ENCODE data around the gene TNFRSF1B.
A peak's percentile ranks its signal among the peaks of the same experiment; 100 is the strongest.
"Not testable (repeated sequence)": the region's sequence is repeated elsewhere in the genome, so short reads cannot be mapped to it uniquely, and the experiment has no call there.

TNFRSF1B gene

DNA sequence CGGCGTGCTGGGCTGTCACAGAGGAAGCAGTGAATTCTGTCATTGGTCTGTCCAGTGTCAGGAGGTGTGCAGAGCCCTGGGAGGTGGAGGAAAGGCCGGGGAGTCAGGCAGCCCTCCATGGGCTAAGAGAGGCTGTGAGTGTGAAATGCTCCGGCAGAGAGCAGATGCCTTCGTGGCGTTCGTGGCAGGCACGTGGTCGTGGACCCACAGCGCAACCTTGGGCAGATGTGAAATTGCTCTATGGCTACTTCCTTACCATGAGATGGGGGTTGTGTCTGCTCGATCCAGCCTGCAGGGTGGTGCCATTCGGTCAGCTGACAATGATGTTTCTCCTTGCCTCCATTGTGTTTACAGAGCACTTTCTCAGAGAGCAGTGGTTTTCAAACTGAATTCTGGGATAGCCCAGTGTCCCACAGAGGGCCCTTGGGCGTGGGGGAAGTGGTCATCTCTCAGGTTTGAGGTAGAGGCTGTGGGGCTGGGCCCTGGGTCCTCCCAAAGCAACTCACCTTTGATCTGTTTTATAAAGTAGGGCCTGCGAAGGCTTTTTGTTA lies 27.9 kb downstream of the TNFRSF1B start:
- no peak for DNase-seq

DNA sequence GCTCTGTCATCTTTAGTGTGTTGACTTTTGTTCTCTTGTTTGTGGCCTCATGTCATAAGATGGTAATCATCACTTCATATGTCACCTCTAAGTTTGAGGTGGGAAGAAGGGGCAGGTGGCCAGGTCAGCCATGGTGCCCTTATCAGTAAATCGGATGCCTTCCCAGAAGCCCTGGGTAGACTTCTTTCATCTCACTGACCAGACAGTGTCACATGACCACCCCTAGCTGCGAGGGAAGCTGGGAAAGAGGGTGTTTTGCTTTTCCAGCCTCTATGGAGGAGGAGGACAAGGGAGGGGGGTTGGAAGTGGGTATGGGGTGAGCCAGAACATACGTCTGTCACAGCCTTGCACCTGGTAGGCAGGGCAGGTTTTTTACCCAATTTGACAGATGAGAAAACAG lies 28.6 kb downstream of the TNFRSF1B start:
- DNase-seq: no peak

DNA sequence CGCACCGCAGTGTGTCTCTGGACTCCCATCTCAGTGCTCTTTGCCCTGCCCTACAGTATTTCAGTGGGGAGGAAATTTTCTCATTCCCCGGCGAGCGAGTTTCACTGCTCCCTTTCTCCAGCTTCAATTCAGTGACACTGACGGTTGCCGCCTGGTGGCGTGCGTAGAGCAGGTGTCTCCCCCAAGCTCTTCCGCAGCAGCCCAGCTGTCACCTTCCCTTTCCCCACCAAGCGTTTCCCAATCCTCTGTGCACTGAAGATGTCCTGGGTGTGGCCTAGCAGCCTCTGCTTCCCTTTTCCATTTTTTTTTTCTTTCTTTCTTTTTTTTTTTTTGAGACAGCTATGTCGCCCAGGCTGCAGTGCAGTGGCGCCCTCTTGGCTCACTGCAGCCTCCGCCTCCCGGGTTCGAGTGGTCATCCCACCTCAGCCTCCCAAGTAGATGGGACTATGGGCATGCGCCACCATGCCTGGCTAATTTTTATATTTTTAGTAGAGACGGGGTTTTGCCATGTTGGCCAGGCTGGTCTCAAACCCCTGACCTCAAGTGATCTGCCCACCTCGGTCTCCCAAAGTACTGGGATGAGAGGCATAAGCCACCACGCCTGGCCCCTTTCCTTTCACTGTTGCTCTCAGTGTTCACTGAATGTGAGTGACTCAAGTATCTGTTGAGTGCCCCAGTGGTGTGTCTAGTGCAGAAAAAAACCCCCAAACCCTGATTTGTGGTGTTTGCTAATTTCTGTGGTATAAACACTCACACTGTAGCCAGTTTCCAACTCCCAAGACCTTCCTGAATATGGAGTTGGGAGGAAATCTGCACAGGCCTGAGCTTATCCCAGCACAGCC lies 30.1 kb downstream of the TNFRSF1B start:
- no peak for DNase-seq

DNA sequence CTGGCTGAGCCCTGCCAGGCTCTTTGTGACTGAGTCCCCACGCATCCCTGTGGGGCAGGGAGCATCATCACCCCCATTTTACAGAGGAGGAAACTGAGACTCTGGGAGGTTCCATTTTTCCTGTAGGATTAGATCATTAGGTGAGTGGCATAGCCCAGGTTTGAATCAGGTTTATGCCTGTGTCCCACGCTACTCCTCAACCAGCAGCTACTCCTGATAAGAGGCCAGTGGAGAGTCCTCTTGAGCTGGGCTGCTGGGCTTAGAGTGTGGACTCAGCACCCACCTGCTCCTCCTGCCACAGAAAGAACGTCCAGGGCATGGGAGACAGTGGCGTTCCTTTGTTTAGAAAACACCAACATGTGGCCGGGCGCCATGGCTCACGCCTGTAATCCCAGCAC lies 30.7 kb downstream of the TNFRSF1B start:
- no peak for DNase-seq

DNA sequence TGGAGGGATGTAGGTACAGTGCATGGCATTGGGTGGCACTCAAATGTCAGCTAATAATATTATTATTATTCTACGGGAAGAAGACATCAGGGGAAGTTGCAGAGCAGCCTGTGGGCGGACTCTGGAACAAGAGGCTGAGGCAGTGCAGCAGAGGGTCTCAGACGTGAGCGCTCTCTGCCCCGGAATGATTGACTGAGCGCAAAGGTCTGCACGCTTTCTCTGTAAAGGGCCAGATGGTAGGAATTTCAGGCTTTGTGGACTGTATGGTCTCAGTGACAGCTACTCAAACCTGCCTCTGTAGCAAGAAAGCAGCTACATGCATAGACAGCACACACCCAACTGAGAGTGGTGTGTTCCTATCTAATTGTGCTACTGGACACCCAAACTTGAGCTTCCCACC lies 33.4 kb downstream of the TNFRSF1B start:
- no peak for DNase-seq

DNA sequence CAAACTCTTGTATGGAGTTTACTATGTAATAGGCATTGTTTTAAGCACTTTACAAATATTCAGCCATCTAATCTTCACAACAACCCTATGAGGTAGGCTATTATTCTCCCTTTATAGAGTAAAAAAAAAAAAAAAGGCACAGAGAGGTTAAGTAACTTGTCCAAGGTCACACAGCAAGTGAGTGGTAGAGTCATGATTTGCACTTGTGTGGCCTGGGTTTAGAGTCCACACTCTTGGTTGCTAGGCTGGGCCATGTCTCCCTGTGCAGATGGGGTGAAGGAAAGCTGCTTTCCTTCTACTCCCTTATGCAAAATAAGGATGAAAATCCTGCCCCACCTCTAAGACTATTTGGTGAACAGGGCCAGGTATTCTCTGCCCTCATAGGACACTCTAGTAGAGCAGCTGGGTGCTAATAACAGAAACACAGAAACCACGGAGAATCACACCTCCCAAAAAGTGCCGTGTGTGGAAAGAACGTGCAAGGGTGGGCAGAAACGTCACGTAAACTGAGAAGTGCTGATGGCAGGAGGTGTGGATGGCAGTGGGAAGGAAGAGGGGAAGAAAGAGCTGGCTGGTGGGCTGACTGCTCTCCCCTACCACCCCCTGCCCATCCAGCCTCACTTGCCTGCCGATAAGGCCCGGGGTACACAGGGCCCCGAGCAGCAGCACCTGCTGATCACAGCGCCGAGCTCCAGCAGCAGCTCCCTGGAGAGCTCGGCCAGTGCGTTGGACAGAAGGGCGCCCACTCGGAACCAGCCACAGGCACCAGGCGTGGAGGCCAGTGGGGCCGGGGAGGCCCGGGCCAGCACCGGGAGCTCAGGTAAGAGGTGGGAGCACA lies 34.8 kb downstream of the TNFRSF1B start:
- peak; percentile 45 for DNase-seq

DNA sequence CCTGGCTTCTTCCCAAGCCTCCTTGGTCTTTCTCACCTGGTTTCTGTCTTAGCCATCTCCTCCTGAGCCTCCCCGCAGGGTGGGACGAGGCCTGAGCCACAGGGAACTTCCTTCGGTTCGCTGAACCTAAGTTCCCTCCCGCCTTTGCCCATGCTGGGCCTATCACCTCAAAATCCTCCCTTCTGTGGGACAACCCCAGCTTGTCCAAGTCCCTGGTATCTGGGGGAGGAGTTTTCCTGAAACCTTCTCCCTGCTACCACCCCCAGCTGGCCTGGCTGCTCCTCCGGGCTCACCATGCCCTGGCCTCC lies 35.4 kb downstream of the TNFRSF1B start:
- no peak for DNase-seq

DNA sequence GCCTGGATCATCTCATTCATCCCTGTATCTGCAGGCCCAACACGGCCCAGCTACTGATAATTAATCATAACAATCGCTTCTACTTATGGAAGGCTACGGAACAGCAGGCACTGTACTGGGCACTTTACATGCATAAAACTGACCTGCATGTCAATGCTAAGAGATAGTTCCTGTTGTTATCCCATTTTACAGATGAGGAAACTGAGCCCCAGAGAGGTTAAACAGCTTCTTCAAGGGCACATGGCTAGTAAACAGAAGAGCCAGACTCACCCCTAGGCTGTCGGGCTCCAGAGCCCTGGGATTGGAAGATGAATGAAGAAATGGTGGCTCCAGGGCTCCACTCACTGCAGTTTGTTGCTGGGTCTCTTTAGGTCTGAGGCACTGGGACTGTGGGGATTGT lies 35.8 kb downstream of the TNFRSF1B start:
- DNase-seq: no peak

DNA sequence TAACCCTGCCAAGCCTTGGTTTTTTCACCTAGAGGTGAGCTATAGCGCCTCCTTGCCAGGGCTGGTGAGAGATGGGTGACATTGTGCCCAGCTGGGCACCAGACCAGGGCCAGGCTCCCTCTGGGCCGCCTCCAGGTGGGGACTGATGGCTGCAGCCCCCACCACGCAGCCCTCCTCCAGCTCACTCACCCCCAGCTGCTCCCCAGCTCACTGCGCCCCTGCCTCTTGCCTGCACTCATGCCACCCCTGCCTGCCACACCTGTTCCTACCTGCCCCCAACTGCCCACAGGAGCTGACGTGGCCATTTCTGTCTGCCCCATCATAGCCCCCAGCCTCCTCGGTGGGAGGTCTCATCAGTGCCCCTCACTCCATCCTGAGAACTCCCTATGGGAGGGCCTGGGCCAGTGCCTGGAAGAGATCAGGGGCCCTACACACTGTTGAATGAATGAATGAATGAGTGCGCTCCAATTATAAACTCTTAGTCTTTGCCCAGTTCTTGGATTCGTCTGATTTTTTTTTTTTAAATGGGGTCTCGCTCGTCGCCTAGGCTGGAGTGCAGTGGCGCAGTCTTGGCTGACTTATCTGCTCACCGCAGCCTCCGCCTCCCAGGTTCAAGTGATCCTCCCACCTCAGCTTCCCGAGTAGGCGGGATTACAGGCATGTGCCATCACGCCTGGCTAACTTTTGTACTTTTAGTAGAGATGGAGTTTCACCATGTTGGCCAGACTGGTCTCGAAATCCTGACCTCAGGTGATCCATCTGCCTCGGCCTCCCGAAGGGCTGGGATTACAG lies 36.6 kb downstream of the TNFRSF1B start:
- no peak for DNase-seq

DNA sequence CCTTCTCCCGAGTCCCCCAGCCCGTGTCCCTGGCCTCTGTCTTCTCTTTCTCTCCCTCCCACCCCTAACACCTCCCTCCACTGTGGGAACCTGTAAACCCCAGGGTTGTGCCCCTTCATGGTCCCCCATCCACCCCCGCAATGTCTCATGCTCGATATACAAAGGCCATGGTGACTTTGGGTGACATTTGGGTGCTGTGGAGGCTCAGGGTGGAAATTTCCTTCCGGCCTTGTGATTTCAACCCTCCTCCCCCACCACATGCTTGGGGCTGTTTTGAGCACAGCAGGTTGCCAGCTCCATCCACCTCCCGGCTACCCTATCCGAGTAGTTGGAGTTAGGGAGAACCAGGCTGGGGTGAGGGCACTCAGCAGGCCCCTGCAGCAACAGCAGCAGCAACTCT lies 37.3 kb downstream of the TNFRSF1B start:
- DNase-seq: peak; percentile 72

DNA sequence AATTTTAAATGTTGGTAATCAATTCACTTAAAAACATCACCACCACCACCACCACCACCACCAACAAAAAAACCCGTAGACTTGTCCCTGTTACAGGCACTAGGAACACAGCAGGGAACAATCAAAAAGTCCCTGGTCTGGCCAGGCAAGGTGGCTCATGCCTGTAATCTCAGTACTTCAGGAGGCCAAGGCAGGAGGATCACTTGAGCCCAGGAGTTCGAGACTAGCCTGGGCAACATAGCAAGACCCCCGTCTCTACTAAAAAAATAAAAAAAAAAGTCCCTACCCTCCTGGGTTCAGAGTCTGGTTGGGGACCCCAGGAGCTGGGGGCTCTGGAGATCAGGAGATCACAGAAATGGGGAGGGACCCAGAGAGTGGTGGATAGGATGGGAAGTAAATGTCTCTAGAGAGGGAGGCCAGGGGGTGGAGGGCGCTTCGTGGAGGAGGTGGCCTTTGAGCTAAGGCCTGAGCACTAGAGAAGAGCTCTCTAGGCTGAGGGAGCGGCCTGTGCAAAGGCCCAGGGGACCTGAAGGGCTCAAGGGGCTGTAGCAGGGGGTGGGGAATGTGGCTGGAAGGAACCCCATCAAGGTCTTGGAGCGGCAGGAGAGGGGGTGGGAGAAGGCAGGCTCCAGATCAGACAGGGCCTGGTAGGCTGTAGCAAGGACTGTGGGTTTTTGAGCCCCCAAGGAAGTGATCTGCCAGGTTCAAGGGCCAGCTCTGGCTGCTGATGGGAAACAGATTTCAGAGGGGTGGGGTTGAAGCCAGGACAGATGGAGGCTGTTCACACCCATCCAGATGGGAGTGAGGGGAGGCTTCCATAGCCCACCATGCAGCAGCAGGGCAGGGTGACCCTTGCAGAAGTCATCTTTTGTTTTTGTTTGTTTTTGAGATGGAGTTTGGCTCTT lies 38.2 kb downstream of the TNFRSF1B start:
- no peak for DNase-seq

DNA sequence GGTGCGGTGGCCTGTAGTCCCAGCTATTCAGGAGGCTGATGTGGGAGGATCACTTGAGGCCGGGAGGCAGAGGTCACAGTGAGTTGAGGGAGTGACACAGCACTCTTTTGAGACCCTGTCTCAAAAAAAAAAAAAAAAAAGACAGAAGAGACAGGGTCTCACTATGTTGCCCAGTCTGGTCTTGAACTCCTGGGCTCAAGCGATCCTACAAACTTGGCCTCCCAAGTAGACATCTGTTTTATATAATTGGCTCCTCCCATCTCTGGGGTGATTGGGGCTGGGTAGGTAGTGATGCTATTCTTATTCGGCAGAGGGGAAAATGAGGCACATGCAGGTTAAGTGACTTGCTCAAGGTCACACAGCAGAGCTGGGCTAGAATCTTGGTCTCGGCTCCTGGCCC lies 39.4 kb downstream of the TNFRSF1B start:
- no peak for DNase-seq

DNA sequence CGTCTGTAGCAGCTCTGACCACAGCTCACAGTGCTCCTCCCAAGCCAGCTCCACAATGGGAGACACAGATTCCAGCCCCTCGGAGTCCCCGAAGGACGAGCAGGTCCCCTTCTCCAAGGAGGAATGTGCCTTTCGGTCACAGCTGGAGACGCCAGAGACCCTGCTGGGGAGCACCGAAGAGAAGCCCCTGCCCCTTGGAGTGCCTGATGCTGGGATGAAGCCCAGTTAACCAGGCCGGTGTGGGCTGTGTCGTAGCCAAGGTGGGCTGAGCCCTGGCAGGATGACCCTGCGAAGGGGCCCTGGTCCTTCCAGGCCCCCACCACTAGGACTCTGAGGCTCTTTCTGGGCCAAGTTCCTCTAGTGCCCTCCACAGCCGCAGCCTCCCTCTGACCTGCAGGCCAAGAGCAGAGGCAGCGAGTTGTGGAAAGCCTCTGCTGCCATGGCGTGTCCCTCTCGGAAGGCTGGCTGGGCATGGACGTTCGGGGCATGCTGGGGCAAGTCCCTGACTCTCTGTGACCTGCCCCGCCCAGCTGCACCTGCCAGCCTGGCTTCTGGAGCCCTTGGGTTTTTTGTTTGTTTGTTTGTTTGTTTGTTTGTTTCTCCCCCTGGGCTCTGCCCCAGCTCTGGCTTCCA lies 40.1 kb downstream of the TNFRSF1B start:
- no peak for DNase-seq

DNA sequence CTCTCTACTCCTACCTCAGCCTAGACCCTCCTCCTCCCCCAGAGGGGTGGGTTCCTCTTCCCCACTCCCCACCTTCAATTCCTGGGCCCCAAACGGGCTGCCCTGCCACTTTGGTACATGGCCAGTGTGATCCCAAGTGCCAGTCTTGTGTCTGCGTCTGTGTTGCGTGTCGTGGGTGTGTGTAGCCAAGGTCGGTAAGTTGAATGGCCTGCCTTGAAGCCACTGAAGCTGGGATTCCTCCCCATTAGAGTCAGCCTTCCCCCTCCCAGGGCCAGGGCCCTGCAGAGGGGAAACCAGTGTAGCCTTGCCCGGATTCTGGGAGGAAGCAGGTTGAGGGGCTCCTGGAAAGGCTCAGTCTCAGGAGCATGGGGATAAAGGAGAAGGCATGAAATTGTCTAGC lies 41.5 kb downstream of the TNFRSF1B start:
- no peak for DNase-seq

DNA sequence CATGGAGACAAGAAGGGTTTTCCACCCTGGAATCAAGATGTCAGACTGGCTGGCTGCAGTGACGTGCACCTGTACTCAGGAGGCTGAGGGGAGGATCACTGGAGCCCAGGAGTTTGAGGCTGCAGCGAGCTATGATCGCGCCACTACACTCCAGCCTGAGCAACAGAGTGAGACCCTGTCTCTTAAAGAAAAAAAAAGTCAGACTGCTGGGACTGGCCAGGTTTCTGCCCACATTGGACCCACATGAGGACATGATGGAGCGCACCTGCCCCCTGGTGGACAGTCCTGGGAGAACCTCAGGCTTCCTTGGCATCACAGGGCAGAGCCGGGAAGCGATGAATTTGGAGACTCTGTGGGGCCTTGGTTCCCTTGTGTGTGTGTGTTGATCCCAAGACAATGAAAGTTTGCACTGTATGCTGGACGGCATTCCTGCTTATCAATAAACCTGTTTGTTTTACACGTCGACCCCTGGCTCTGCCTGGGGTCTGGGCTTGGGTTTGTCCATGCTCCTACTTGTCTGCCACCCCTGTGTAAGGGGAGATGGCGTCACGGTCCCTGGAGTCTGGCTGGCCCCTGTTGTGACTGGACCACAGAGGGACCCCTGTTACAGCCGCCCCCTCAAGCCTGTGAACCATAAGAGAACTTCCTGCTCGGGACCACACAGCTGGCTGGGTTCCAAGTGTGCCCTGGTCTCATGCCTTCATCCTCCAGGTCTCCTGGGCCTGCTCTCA lies 42.1 kb downstream of the TNFRSF1B start:
- DNase-seq: peak; percentile 93

DNA sequence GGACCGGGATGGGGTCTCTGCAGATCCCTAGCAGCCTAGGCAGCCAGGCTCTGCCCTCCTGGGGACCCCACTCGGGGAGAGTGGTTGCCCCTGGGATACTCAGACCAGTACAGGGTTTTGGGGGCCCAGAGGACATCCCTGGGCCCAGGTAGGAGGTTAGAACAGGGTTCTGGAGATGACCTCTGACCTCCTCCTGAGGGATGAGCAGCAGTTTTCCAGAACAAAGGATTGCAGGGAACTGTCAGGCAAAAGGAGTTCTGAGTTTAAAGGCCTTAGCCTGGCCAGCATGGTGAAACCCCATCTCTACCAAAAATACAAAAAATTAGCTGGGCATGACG lies 42.7 kb downstream of the TNFRSF1B start:
- DNase-seq: no peak

DNA sequence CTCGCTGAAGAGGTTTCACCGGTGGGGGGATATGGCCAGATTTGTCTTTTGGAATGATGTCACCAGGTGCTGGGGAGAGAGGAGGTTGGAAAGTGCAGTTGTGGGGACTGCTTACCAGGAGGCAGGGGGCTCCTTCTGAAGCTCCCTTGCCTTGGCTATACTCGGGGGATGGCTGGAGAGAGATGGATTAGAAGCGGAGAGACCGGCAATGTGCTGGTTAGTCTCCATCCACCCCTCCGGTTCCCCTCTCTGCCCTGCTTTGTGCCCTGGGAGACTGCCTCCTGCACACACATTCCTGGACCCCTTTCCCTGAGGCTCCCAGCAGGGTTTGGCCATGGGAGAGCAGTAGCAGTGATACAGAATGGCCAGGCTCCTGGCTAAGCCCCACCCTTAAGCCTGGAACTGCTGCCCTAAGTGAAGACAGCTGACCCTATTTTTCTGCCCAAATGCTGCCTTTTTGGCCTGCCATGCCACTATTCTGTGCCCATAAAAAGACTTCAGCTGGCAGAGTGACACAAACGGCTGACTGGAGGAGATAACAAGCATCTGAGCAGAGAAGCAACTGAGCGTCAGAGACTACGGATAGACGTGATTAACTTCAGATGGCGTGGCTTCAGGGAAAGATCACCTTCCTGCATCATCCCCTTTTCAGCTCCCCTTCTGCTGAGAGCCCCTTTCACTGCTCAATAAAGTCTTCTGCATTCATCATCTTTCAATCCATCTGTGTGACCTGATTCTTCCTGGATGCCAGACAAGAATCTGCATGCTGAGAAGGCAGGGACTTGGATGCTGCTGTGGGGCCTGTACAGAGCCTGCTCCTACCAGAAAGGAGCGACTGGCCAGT lies 48.5 kb downstream of the TNFRSF1B start:
- no peak for DNase-seq

DNA sequence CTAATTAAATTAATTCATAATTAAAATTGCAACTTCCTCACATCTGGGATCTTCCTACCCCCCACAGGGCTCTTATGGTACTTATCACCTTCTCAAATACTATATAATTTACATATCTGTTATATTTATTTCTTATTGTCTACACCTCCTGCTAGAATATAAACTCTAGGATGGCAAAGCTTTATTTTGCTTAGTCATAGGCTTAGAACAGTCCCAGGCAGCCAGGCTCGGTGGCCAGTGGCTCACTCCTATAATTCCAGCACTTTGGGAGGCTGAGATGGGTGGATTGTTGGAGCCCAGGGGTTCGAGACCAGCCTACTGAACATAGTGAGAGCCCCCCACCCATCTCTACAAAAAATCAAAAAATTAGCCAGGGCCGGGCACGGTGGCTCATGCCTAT lies 53.0 kb downstream of the TNFRSF1B start:
- no peak for DNase-seq

DNA sequence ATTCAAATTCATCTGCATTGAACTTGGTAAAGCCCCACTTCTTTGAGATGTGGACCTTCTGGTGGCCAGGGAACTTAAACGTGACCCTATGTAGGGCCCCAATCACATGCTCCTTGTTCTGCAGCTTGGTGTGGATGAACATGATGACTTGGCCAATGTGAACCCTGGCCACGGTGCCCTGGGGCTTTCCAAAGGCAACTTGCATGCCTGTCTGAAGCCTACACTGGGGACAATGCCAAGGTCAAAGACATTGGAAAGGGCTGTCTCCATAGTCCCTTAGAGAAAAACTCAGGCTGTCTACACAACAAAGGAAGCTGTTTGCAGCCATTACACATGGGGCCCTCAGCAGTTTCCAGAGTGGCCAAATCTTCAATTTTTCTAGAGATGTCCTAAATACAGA lies 54.1 kb downstream of the TNFRSF1B start:
- no peak for DNase-seq

DNA sequence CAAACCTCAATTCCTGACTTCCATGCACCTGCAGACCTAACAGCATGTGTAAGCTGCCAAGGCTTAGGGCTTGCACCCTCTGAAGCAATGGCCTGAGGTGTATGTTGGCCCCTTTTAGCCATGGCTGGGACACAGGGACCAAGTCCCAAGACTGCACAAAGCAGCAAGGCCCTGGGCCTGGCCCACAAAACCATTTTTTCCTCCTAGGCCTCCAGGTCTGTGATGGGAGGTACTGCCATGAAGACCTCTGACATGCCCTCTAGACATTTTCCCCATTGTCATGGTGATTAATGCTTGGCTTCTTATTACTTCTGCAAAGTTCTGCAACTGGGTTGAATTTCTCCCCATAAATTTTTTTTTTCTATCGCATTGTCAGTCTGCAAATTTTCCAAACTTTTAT lies 55.9 kb downstream of the TNFRSF1B start:
- DNase-seq: not testable (repeated sequence)
